Activated naive CD8-positive, alpha-beta T cell treated with anti-CD3 and anti-CD28 coated beads for 36 hours (primary cell): ENCODE measurements around the gene C10orf67. TPM values are rescaled to one million over a fixed set of nuclear protein-coding genes. Genes with fewer than 3 reads are reported as not detected.
"Not testable (repeated sequence)": the region's sequence is repeated elsewhere in the genome, so short reads cannot be mapped to it uniquely, and the experiment has no call there.

Experiments
- DNase-seq: peaks from one replicate; pipeline ENCODE4 v3.0.0; 2021
- H3K27ac Mint-ChIP-seq: one replicate; pipeline ENCODE4 v1.8.0; 2022; ENCODE audit warnings: mild to moderate bottlenecking, moderate library complexity, mixed read lengths
- H3K27me3 Mint-ChIP-seq: one replicate; pipeline ENCODE4 v1.8.0; 2022; ENCODE audit warnings: mild to moderate bottlenecking, mixed read lengths
- H3K36me3 Mint-ChIP-seq: one replicate; pipeline ENCODE4 v1.8.0; 2021; ENCODE audit warnings: mild to moderate bottlenecking, mixed read lengths
- H3K4me1 Mint-ChIP-seq: one replicate; pipeline ENCODE4 v1.8.0; 2021; ENCODE audit warnings: mixed read lengths
- H3K4me3 Mint-ChIP-seq: one replicate; pipeline ENCODE4 v1.8.0; 2022; ENCODE audit warnings: mild to moderate bottlenecking, moderate library complexity, mixed read lengths
- H3K9me3 Mint-ChIP-seq: one replicate; pipeline ENCODE4 v1.8.0; 2022; ENCODE audit warnings: mixed read lengths
- total RNA-seq, 2 experiments: library from RNA; stranded (reverse); gene quantifications; one replicate each; pipeline ENCODE4 v1.2.3, GENCODE V29; 2021

Gene C10orf67
- total RNA-seq, 2 experiments from 2014 or later: 0.45 to 0.60 TPM

DNA sequence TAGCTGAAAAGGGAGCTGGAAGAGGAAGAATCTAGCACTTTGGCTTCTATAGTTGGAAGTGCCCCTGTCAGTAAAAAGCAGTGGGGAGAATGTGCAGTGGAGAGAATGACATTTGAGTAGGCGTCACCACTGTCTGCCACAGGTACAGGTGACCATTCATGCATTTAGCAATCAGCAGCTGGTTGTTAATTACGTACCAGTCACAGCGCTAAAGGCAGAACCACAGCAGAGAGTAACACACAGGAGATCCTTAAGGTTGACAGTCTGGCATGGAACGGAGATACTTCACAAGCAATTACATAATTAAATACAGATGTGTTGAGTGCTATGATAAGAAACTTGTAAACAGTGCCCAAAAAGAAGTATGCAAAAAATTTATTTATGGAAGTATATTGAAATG is 24.8 kb downstream of the C10orf67 start:
- Mint-ChIP-seq H3K4me3 (no peak overlapping the region), H3K27me3 (peaks cover 12% of the 10 kb centered on the region), H3K27ac (no peak overlapping the region), H3K4me1 (peaks cover 6% of the 10 kb centered on the region), H3K9me3 (no peaks in the 10 kb centered on the region), H3K36me3 (peaks cover 1% of the 10 kb centered on the region)
- no peak for DNase-seq

DNA sequence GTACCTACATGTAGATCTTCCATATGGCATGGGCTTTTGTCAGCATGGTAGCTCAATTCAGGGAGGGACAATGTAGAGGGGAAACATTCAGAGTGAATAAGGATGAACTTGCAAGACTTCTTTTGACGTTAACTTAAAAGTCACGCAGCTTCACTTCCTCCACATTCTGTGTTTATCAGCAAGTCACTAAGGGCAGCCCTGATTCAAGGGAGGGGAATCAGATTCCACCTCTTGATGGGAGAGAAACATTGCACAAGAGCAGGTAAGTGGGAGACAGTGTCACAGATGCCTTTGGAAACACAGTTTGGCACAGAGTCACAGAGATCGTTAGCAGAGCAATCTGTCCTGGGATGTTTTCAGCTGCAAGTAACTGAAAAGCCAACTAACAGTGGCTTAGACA is 26.2 kb downstream of the C10orf67 start:
- H3K9me3 Mint-ChIP-seq: no peaks in the 10 kb centered on the region
- DNase-seq: no peak
- peaks cover 6% of the 10 kb centered on the region for H3K27me3 Mint-ChIP-seq
- peaks cover 9% of the 10 kb centered on the region for H3K4me1 Mint-ChIP-seq
- no peak overlapping the region for H3K27ac Mint-ChIP-seq
- H3K36me3 Mint-ChIP-seq: peaks cover 1% of the 10 kb centered on the region
- H3K4me3 Mint-ChIP-seq: no peak overlapping the region

DNA sequence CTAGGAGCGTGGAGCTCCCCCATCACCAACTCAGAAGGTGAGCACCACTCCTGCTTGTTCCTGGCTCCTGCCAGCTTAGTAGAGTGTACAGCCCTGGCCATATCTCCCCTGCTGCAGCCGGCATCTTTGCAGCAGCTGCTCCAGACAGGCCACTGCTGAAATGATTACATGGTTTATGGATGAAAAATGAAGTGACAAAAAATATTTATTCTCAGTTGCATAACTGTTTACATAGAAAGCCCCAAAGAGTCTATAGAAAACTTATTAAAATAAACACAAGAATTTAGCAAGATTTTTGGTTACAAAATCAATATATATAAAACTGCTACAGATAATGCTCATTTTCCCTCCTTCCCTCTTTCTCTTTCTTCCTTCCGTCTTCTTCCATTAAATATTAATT is 27.2 kb downstream of the C10orf67 start:
- H3K9me3 Mint-ChIP-seq: no peaks in the 10 kb centered on the region
- DNase-seq: no peak
- no peak overlapping the region for H3K27ac Mint-ChIP-seq
- peaks cover 4% of the 10 kb centered on the region for H3K27me3 Mint-ChIP-seq
- peaks cover 1% of the 10 kb centered on the region for H3K36me3 Mint-ChIP-seq
- H3K4me3 Mint-ChIP-seq: no peak overlapping the region
- H3K4me1 Mint-ChIP-seq: peaks cover 8% of the 10 kb centered on the region

DNA sequence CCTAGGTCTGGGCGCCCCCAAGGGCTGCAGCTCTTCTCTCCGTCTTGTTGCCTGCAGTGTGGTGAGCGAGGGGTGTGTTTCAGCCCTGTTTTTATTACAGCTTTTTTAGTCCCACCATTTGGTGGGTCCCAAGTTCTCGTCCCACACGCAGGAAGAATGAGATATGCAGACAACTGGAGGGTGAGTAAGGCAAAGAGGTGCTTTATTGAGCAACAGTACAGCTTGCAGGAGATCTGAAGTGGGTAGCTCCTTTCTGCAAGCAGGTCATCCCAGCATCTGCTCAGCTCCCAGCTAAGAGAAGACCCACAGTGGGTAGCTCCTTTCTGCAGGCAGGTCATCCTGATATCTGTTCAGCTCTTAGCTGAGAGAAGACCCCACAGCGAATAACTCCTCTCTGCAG is 28.2 kb downstream of the C10orf67 start:
- H3K36me3 Mint-ChIP-seq: peaks cover 1% of the 10 kb centered on the region
- H3K4me3 Mint-ChIP-seq: no peak overlapping the region
- no peaks in the 10 kb centered on the region for H3K27me3 Mint-ChIP-seq
- peaks cover 4% of the 10 kb centered on the region for H3K4me1 Mint-ChIP-seq
- no peak for DNase-seq
- H3K27ac Mint-ChIP-seq: no peak overlapping the region
- H3K9me3 Mint-ChIP-seq: no peaks in the 10 kb centered on the region

DNA sequence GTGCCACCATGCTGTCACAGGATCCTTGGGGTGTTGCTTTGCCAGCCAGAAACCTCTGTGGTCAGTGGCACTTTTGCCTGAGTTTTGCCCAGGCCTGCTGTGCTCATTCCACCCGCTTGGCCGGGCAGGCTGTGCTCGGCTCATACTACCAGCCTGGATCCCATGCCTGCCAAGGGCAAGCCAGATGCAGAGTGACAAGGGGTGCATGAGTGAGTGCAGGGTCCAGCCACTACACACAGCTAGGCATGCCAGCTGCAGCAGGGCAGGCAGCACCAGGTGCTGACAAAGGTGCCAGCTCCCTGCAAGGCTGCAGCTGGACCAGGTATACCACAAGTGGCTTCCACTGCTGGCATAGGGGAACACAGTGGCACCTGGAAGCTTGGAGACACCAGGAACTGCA is 28.6 kb downstream of the C10orf67 start:
- no peak for DNase-seq
- Mint-ChIP-seq H3K9me3 (no peaks in the 10 kb centered on the region), H3K4me1 (peaks cover 4% of the 10 kb centered on the region), H3K4me3 (no peak overlapping the region), H3K27ac (no peak overlapping the region), H3K36me3 (peaks cover 1% of the 10 kb centered on the region), H3K27me3 (no peaks in the 10 kb centered on the region)

DNA sequence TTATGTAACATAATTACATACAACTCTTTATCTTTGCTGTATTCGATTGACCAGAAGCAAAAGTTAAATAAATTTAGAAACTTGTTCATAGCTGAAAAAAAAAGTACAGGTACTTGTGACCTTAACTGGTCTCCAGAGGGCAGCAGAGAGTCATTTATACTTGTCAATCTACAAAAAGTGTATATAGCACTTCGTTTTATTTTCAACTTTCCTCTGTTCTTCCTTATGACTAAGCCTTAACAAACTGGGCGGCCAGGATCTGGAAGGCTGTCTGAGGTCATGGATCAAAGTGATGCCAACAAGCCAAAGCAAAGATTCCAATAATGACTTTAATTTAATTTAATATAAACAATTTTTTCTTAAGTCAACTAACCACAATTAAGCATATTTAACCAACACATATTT is 29.8 kb downstream of the C10orf67 start:
- Mint-ChIP-seq H3K27ac (no peak overlapping the region), H3K27me3 (no peaks in the 10 kb centered on the region), H3K9me3 (no peaks in the 10 kb centered on the region), H3K4me3 (no peak overlapping the region), H3K36me3 (peaks cover 1% of the 10 kb centered on the region), H3K4me1 (peaks cover 4% of the 10 kb centered on the region)
- DNase-seq: no peak

DNA sequence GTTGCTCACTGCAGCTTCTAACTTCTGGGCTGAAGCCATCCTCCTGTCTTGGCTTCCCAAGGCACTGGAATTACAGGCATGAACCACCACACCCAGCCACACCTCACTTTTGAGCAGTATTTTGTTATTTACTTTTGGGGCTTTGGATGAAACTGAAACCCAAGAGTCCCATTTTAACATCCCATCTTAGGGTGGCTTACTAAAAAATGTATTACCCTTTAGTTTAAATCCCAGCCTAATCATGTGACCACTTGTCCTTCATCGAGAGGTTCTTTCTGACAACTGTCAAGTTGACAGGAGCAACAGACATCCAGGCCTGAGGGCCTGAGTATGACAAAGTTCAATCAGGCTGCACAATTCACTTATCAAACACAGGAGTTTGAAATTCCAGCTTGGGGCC is 33.6 kb downstream of the C10orf67 start:
- Mint-ChIP-seq H3K27me3 (peaks cover 5% of the 10 kb centered on the region), H3K36me3 (no peaks in the 10 kb centered on the region), H3K9me3 (no peaks in the 10 kb centered on the region), H3K27ac (no peak overlapping the region), H3K4me3 (no peak overlapping the region), H3K4me1 (peaks cover 4% of the 10 kb centered on the region)
- no peak for DNase-seq

DNA sequence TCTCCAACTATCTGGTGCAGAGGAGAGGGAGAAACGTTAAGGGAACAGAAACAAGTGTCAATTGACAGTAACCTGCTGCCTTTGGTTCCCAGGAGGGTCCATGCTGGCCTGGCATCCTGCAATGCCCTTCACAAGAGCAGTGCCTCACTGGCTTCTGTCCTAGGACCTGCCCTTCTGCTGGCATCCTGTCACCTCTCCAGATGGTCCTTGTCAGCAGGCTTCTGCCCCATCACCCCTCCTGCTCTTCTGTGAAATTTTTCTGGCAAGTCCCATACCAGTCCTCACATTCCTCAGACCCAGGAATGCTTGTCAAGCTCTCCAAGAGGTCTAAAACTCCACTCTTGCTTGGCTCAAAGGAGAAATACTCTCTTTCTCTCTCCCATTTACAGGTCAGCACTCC is 34.2 kb downstream of the C10orf67 start:
- no peak for DNase-seq
- peaks cover 5% of the 10 kb centered on the region for H3K27me3 Mint-ChIP-seq
- H3K27ac Mint-ChIP-seq: no peak overlapping the region
- H3K4me1 Mint-ChIP-seq: peaks cover 4% of the 10 kb centered on the region
- H3K9me3 Mint-ChIP-seq: no peaks in the 10 kb centered on the region
- H3K4me3 Mint-ChIP-seq: no peak overlapping the region
- H3K36me3 Mint-ChIP-seq: no peaks in the 10 kb centered on the region

DNA sequence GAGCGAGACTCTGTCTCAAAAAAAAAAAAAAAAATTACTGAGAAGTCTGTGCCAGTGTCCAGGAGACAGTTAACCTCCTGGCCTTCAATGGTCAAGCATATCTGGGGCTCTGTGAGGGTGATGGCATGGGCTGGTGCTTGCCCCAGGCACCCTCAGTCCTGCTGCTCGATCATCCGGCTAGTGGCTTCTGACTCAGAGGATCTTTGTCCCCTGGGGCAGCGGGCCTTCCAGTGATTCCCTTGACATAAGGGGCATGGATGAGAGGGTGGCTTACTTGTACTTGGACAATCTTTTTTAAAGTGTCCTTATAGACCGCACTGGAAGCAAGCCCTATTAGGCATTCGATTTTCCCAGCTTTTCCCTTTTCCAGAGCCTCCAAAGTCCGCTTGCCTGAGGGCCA is 44.6 kb downstream of the C10orf67 start:
- not testable (repeated sequence) for H3K27ac Mint-ChIP-seq, H3K4me1 Mint-ChIP-seq, DNase-seq, H3K4me3 Mint-ChIP-seq, H3K36me3 Mint-ChIP-seq, H3K9me3 Mint-ChIP-seq
- H3K27me3 Mint-ChIP-seq: peaks cover 14% of the 10 kb centered on the region

DNA sequence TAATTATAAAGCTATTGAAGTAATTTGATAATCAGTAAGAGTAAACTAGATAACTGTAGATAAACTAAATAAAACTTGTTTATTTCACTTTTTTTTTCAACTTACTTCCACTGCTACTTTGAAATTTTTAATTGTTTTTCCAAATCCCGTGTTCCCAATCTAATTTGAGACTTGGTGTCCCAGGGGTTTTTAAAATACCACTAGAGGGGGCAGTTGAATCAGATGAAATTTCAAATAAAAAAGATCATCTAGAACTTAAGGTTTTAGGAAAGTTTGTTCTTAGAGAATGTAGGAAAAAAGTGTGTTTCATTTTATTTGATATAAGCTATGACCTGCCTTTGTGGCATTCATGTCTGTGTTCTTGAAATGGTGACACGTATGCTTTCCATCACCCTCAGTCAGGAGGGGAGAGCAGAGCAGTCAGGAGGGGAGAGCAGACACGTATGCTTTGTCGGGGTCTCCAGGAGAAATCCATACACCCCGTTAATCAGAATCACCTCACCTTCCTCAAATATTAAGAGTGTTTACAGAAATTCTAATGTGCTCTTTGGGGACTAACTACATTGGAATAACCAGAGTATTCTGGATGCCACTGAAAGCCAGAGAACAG is 49.9 kb downstream of the C10orf67 start:
- Mint-ChIP-seq H3K9me3 (no peaks in the 10 kb centered on the region), H3K27me3 (peaks cover 43% of the 10 kb centered on the region), H3K36me3 (no peaks in the 10 kb centered on the region), H3K27ac (no peak overlapping the region), H3K4me3 (no peak overlapping the region), H3K4me1 (peaks cover 3% of the 10 kb centered on the region)
- DNase-seq: no peak

DNA sequence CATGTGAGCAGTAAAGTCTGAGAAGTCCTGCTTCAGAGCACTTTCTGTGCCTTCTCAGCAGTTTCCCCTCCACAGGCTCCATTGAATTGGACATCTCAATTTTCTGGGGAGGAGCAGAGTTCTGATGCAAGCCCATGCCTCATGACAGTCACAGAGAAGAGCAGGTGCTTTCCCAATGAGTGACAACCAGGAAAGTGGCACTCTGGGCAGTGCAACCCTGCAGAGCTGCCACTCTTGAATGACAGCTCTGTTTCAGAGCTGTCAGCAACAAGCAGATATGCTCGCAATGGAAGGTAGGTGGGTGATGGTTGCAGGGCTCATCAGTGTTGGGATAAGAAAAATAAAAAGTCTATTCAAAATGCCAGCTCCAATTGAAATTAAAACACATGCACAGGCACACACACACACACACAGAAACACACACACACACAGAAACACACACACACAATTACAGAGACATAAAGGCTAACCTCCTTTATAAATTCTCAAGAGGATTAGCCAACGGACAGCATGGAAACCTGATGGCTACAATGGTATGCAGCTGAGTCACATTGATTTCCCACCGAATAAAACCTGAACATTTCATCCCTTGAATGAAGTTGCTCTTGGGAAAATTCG is 50.5 kb downstream of the C10orf67 start:
- Mint-ChIP-seq H3K4me1 (peaks cover 3% of the 10 kb centered on the region), H3K27ac (no peak overlapping the region), H3K36me3 (no peaks in the 10 kb centered on the region), H3K4me3 (no peak overlapping the region), H3K27me3 (peaks cover 43% of the 10 kb centered on the region), H3K9me3 (no peaks in the 10 kb centered on the region)
- DNase-seq: no peak

DNA sequence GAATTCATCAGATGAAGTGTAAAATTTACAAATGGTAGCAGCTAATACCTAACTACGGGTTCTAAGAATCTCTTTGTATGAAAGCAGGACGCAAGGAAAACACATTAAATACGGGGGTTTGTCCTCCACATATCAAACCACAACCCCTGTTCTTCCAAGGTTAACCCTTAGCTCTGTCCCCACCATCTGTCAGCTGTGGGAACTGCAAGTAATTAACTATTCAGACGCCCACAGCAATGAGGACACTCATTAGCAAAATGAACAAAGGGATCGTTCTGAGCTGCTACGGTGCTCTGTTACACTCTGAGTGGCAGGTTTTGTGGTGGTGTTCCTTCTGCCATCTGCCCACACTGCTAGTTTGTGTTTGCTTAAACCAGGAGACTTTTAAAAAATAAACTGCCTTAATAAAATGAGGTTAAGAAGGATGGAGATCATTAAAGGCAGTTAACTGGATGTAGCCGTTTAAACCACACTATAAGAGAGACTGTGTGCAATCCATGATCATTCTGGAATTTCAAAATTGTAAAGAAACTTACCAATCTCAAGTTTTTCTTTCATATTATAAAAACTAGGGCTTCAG is 51.4 kb downstream of the C10orf67 start:
- no peak overlapping the region for H3K27ac Mint-ChIP-seq
- H3K27me3 Mint-ChIP-seq: peaks cover 43% of the 10 kb centered on the region
- peak; percentile 32 for DNase-seq
- peaks cover 3% of the 10 kb centered on the region for H3K4me1 Mint-ChIP-seq
- H3K9me3 Mint-ChIP-seq: no peaks in the 10 kb centered on the region
- H3K36me3 Mint-ChIP-seq: no peaks in the 10 kb centered on the region
- no peak overlapping the region for H3K4me3 Mint-ChIP-seq

DNA sequence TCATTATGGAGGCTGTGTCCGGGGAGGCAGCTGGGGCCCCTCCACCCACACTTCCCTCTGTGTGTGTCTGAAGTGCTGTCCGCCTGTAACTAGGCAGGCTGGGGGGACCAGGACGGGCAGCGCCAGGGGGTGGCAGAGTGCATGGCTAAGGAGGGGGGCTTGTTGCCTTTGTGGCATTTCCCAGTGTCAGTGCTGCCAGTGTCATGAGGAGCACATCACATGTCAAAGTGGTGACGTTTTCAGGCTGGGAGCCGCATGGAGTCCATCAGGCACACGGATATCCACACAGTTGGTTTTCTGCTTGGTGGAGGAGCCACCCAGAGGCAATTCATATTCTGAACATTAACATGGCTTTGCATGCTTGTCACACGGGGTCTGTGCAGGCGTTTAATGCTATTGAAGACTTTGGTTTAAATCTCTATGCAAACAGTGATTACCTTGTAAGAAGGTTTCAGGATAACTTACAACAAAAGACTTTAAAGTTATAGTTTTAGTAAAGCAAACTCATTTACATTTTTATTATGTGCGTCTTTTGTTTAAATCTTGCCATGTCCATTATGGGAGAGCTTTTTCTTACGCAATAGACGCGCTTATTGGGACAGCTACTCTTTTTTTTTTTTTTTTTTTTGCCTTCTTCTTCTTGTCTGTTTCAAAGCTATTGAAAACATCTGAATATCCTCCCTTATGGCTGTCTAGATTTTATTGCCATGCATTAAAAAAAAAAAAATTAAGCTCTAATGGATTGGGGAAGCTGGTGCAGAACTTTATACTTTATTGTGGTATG is 52.9 kb downstream of the C10orf67 start:
- H3K36me3 Mint-ChIP-seq: no peaks in the 10 kb centered on the region
- peaks cover 3% of the 10 kb centered on the region for H3K4me1 Mint-ChIP-seq
- peaks cover 39% of the 10 kb centered on the region for H3K27me3 Mint-ChIP-seq
- DNase-seq: no peak
- peaks cover 4% of the 10 kb centered on the region for H3K9me3 Mint-ChIP-seq
- no peak overlapping the region for H3K4me3 Mint-ChIP-seq
- no peak overlapping the region for H3K27ac Mint-ChIP-seq

DNA sequence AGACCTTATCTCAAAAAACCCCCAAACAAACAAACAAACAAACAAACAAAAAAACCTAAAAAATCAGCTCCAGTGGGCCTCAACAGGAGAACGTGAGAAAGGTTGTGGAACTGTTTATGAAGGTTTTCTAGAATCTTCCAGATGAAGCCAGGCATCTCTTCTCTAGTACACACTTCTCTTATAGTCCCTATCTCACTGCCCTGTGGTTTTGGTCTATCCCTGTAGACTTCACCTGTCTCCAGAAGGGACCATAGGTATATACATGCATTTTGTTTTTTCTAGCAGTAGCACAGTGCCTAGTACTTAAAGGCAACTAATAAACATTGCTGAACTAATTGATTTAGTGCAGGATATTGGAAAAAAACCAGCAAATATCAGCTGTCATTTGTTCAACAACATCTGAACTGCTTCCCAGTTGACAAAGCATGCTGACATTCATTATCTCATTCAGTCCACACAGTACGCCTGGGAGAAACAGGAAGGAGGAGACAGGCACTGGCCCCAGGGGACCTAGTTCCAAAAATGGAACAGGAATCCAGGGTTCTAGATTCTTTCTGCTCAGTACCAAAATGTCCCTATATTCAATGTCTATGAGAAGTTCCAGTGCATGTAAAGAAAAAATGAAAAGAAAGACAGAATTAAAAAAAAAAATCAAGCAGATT is 59.8 kb downstream of the C10orf67 start:
- H3K9me3 Mint-ChIP-seq: peaks cover 4% of the 10 kb centered on the region
- H3K4me3 Mint-ChIP-seq: no peak overlapping the region

DNA sequence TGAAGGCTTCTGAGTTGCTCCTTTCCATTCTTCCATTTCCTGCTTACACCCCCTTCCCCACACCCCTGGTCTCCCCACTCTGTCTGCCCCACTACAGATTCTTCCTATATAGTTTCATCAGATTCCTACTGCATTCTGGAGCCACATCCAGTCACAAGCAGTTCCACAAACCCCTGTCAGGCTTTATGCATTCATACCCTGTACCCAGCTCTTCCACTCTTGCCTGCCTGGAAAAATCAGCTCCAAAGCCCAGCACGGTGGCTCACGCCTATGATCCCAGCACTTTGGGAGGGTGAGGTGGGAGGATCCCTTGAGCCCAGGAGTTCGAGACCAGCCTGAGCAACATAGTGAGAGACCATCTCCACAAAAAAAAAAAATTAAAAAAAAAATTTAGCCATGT is 60.4 kb downstream of the C10orf67 start:
- no peaks in the 10 kb centered on the region for H3K36me3 Mint-ChIP-seq
- H3K9me3 Mint-ChIP-seq: peaks cover 4% of the 10 kb centered on the region

More for the DNA sequence above, 59.8 kb downstream of the C10orf67 start:
- no peak for DNase-seq
- H3K27me3 Mint-ChIP-seq: peaks cover 17% of the 10 kb centered on the region
- H3K27ac Mint-ChIP-seq: no peak overlapping the region
- peaks cover 2% of the 10 kb centered on the region for H3K4me1 Mint-ChIP-seq
- H3K36me3 Mint-ChIP-seq: no peaks in the 10 kb centered on the region

More for the DNA sequence above, 60.4 kb downstream of the C10orf67 start:
- no peak for DNase-seq
- Mint-ChIP-seq H3K27me3 (peaks cover 17% of the 10 kb centered on the region), H3K4me3 (no peak overlapping the region), H3K4me1 (peaks cover 2% of the 10 kb centered on the region), H3K27ac (no peak overlapping the region)
